Ascending aorta (tissue), 2 donors: Measurements from ENCODE around the gene FN3KRP. TPM values are rescaled to one million over a fixed set of nuclear protein-coding genes. Genes with fewer than 3 reads are reported as not detected.

Source experiments
- DNase-seq, 2 donors: peaks; one replicate each; pipeline ENCODE4 v3.0.0-alpha.2; 2019; ENCODE audit warnings: low spot score in 2 of 2
- H3K27ac ChIP-seq, 2 donors: fragments of 200-600 bp; sonication (generic); one replicate each; pipeline ENCODE4 v1.5.1; 2016 to 2017; ENCODE audit warnings: mild to moderate bottlenecking in 1 of 2
- H3K27me3 ChIP-seq: fragments of 200-600 bp; sonication (generic); one replicate; pipeline ENCODE4 v1.5.1; 2017
- H3K36me3 ChIP-seq, 2 donors: fragments of 200-600 bp; sonication (generic); one replicate each; pipeline ENCODE4 v1.5.1; 2016
- H3K4me1 ChIP-seq, 2 donors: fragments of 200-600 bp; sonication (generic); one replicate each; pipeline ENCODE4 v1.5.1; 2016 to 2017; ENCODE audit warnings: mild to moderate bottlenecking in 1 of 2
- H3K4me3 ChIP-seq, 2 donors: fragments of 200-600 bp; sonication (generic); one replicate each; pipeline ENCODE4 v1.5.1; 2016 to 2017; ENCODE audit warnings: mild to moderate bottlenecking in 1 of 2
- H3K9me3 ChIP-seq, 2 donors: fragments of 200-600 bp; sonication (generic); one replicate each; pipeline ENCODE4 v1.5.1; 2016
- intact Hi-C: fragments of 100-400 bp; cut with DNase I; formaldehyde crosslinking; loops from one replicate; pipeline ENCODE4 v1.15.1; 2023
- total RNA-seq: library from RNA; depleted of rRNA; stranded (reverse); fragments of >200 nt; gene quantifications from one replicate; pipeline ENCODE4 v1.1.0, GENCODE V29; 2016
- TF ChIP-seq, protein P1 (sequence below), 3 experiments: fragments of 200-600 bp in 2 of 3; fragments of 450-650 bp in 1 of 3; sonication (generic) in 2 of 3; IDR thresholded peaks; one replicate each; pipeline ENCODE4 v1.5.1; 2016 to 2019; ENCODE audit warnings: antibody characterized with exemption in 3 of 3, mild to moderate bottlenecking in 1 of 3, moderate library complexity in 1 of 3

The FN3KRP gene
- total RNA-seq, 1 donor from 2014 or later = 21.0 TPM

GRCh38 chr17:82705756-82706155, 10.8 kb upstream of the FN3KRP start:
- H3K4me1 ChIP-seq = no peaks in the 10 kb centered on the region
- TF ChIP-seq, protein P1, sequence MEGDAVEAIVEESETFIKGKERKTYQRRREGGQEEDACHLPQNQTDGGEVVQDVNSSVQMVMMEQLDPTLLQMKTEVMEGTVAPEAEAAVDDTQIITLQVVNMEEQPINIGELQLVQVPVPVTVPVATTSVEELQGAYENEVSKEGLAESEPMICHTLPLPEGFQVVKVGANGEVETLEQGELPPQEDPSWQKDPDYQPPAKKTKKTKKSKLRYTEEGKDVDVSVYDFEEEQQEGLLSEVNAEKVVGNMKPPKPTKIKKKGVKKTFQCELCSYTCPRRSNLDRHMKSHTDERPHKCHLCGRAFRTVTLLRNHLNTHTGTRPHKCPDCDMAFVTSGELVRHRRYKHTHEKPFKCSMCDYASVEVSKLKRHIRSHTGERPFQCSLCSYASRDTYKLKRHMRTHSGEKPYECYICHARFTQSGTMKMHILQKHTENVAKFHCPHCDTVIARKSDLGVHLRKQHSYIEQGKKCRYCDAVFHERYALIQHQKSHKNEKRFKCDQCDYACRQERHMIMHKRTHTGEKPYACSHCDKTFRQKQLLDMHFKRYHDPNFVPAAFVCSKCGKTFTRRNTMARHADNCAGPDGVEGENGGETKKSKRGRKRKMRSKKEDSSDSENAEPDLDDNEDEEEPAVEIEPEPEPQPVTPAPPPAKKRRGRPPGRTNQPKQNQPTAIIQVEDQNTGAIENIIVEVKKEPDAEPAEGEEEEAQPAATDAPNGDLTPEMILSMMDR (IDR thresholded peaks at IDR 0.05) = no peak
- no peaks in the 10 kb centered on the region for H3K36me3 ChIP-seq
- H3K27me3 ChIP-seq = no peaks in the 10 kb centered on the region
- H3K27ac ChIP-seq = no peak overlapping the region
- no peaks in the 10 kb centered on the region for H3K9me3 ChIP-seq
- no peak overlapping the region for H3K4me3 ChIP-seq
- DNase-seq = no peak
- intact Hi-C loops = no loop called here

GRCh38 chr17:82709024-82709675, 7.4 kb upstream of the FN3KRP start:
- H3K9me3 ChIP-seq = no peaks in the 10 kb centered on the region
- no peak for DNase-seq
- no peaks in the 10 kb centered on the region for H3K27me3 ChIP-seq
- TF ChIP-seq, protein P1 (IDR thresholded peaks at IDR 0.05) = no peak
- H3K36me3 ChIP-seq = no peaks in the 10 kb centered on the region
- intact Hi-C loops = no loop called here
- no peaks in the 10 kb centered on the region for H3K4me1 ChIP-seq
- no peak overlapping the region for H3K27ac ChIP-seq
- H3K4me3 ChIP-seq = no peak overlapping the region

DNA sequence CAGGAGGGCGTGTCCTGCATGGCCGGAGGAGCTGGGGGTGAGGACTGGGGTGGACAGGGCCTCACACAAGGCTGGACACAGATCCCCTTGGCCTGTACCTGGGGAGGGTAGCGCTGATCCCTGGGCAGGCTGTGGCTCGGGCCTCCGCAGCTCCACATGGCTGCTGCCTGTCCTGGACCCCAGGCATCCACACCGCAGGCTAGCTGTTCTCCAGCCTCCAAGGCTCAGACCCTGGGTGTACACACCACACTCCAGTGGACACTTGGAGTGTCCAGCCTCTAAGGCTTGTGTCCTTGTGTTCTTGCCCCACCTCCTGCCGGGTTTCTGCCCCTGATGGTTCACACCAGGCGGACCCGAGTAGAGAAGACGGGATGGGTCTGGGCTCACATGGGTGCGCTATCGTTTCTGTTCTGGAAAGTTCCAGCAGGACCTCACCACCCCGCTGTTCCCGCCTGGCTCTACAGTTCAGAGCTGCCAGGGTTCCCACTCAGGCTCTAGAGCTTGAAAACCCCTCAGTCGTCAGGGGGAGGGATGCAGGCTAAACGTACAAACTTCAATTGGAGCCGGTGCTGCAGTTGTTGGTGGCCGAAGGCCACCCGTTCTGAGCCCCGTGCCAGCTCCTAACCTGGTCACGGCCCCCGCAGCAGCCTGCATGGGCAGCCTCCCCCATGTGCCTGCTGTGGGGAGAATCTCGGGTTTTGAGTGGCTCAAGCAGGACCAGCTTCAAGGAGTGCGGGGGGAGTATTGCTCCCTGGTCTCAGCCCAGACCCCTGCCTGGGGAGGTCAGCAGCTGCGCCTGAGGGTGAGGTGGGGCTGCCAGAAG, 6.6 kb upstream of the FN3KRP start:
- Histone ChIP-seq H3K9me3 (no peaks in the 10 kb centered on the region), H3K27me3 (no peaks in the 10 kb centered on the region), H3K36me3 (no peaks in the 10 kb centered on the region), H3K4me3 (no peak overlapping the region), H3K4me1 (no peaks in the 10 kb centered on the region), H3K27ac (no peak overlapping the region)
- TF ChIP-seq, protein P1 (IDR thresholded peaks at IDR 0.05) = no peak
- intact Hi-C loops = no loop called here
- no peak for DNase-seq

DNA sequence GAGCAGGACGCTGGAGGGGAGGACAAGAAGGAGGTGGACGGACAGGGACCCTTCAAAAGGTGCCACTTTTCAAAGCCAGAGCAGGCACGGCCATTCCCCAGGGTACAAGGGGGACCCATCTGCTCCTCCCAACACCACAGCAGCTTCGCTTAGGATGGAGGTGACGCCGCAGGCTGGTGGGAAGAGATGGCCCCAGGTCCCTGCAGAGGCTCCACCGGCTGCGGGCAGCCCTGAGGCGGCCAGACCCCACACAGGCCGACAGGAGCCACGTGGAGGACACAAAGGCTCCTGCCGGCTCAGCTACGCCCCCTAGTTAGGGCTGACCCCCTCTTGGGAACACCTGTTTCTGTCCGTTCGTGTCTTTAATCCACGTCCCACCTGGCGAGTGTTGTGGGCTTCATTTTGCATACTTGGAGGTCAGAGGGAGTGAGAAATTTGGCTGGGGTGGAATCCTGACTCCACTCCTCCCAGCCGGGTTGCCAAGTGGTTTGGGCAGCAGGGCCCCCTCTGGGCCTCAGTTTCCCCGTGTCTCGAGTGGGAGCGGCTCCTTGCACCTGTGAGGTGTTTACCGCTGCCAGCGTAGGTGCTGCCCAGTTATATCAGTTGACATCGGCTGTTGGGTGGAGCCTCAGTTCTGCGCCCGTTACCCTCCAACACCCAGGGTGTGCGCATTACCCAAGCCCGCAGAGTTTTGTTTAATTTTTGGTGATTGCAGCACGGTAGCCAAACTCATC, 5.8 kb upstream of the FN3KRP start:
- no peak overlapping the region for H3K4me3 ChIP-seq
- TF ChIP-seq, protein P1 (IDR thresholded peaks at IDR 0.05) = no peak
- intact Hi-C loops = no loop called here
- no peak overlapping the region for H3K27ac ChIP-seq
- no peaks in the 10 kb centered on the region for H3K27me3 ChIP-seq
- no peaks in the 10 kb centered on the region for H3K9me3 ChIP-seq
- H3K4me1 ChIP-seq = no peaks in the 10 kb centered on the region
- no peaks in the 10 kb centered on the region for H3K36me3 ChIP-seq
- DNase-seq = no peak

DNA sequence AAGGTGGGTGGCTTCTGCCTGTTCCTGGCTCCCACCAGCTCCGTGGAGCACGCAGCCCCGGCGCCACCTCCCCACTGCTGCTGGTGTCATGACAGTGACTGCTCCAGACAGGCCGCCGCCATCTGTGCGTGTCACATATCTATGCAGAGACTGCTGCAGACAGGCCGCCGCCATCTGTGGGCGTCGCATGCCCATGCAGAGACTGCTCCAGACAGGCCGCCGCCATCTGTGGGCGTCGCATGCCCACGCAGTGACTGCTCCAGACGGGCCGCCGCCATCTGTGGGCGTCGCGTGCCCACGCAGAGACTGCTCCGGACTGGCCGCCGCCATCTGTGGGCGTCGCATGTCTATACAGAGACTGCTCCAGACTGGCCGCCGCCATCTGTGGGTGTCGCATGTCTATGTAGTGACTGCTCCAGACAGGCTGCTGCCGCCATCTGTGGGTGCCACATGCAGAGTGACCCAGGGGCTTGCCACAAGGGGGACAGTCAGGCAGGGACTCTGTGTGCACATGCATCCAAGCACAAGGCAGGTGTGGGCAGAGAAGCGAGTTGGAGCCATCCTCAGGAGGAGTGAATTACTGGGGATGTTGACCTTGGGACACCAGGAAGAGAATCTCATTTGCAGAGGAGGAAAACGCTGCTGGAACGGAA, 3.3 kb upstream of the FN3KRP start:
- TF ChIP-seq, protein P1 (IDR thresholded peaks at IDR 0.05) = no peak
- Histone ChIP-seq H3K4me3 (no peak overlapping the region), H3K4me1 (peaks cover 4 to 9% of the 10 kb centered on the region in 2 donors), H3K9me3 (no peaks in the 10 kb centered on the region), H3K27me3 (no peaks in the 10 kb centered on the region), H3K27ac (no peak overlapping the region), H3K36me3 (no peaks in the 10 kb centered on the region)
- DNase-seq = no peak
- intact Hi-C loops = no loop called here
